PC-3 (cell line): ENCODE measurements around the gene SLC25A18. TPM values are rescaled to one million over a fixed set of nuclear protein-coding genes. Genes with fewer than 3 reads are reported as not detected.
A peak's percentile ranks its signal among the peaks of the same experiment; 100 is the strongest.

Experiments used
- ATAC-seq: fragments of 200-7000 bp; cut with Tn5 transposase; 2 replicates; pipeline ENCODE4 v1.9.1; 2020; ENCODE audit warnings: mild to moderate bottlenecking, moderate library complexity
- BruUV-seq: library from RNA; stranded (reverse); fragments of 400-500 nt; replicated peaks from 2 replicates; lab custom pipeline; 2021; lab: Mats Ljungman, UMichigan
- CTCF ChIA-PET: fragments of 300-600 bp; sonication (Branson Sonifier 250); formaldehyde crosslinking; loops from one replicate; lab custom pipeline; 2022; ENCODE audit warnings: antibody characterized with exemption; lab: Charles Lee
- POLR2A ChIA-PET: fragments of 300-600 bp; sonication (Branson Sonifier 250); formaldehyde crosslinking; loops from one replicate; lab custom pipeline; 2022; ENCODE audit warnings: antibody characterized with exemption; ENCODE audit not compliant: unreplicated experiment; lab: Charles Lee
- DNase-seq: peaks from one replicate; pipeline ENCODE4 v3.0.0-alpha.2; 2015
- H2AFZ ChIP-seq: fragments of 300-600 bp; sonication (generic); 2 replicates; pipeline ENCODE4 v1.6.0; 2016; ENCODE audit warnings: antibody characterized with exemption, low read length
- H3F3A ChIP-seq: fragments of 300-600 bp; sonication (generic); one replicate; pipeline ENCODE4 v1.6.0; 2017; ENCODE audit warnings: antibody characterized with exemption, low read length, control low read depth, mild to moderate bottlenecking; ENCODE audit not compliant: unreplicated experiment
- H3K27ac ChIP-seq: fragments of 300-600 bp; sonication (generic); 2 replicates; pipeline ENCODE4 v1.5.1; 2016; ENCODE audit warnings: mild to moderate bottlenecking, low read length
- H3K27me3 ChIP-seq: fragments of 300-600 bp; sonication (generic); 2 replicates; pipeline ENCODE4 v1.6.1; 2016; ENCODE audit warnings: low read length, mixed read lengths
- H3K36me3 ChIP-seq: fragments of 300-600 bp; sonication (generic); 2 replicates; pipeline ENCODE4 v1.6.1; 2016; ENCODE audit warnings: low read depth, mixed run types, low read length, mixed read lengths
- H3K4me1 ChIP-seq: fragments of 300-600 bp; sonication (generic); 2 replicates; pipeline ENCODE4 v1.5.1; 2016; ENCODE audit warnings: low read length; ENCODE audit not compliant: insufficient read depth
- H3K4me2 ChIP-seq: fragments of 300-600 bp; sonication (generic); 2 replicates; pipeline ENCODE4 v1.6.0; 2016; ENCODE audit warnings: low read length
- H3K4me3 ChIP-seq: fragments of 300-600 bp; sonication (generic); 2 replicates; pipeline ENCODE4 v1.5.1; 2016; ENCODE audit warnings: mild to moderate bottlenecking, low read length, mixed read lengths
- H3K79me2 ChIP-seq: fragments of 300-600 bp; sonication (generic); 2 replicates; pipeline ENCODE4 v1.6.1; 2017; ENCODE audit warnings: low read length, mixed read lengths
- H3K9ac ChIP-seq: fragments of 300-600 bp; sonication (generic); 2 replicates; pipeline ENCODE4 v1.6.0; 2016; ENCODE audit warnings: mild to moderate bottlenecking, low read length
- H3K9me2 ChIP-seq: fragments of 300-600 bp; sonication (generic); replicated peaks from 2 replicates; pipeline ENCODE4 v1.6.1; 2016; ENCODE audit warnings: mixed run types, low read length, mixed read lengths
- H3K9me3 ChIP-seq: fragments of 300-600 bp; sonication (generic); 2 replicates; pipeline ENCODE4 v1.6.1; 2016; ENCODE audit warnings: low read length, mixed read lengths
- H4K20me1 ChIP-seq: fragments of 300-600 bp; sonication (generic); 2 replicates; pipeline ENCODE4 v1.6.1; 2016; ENCODE audit warnings: low read length, mixed read lengths
- EZH2 ChIP-seq: fragments of 300-600 bp; sonication (generic); IDR thresholded peaks from one replicate; pipeline ENCODE4 v1.6.1; 2017; ENCODE audit warnings: antibody characterized with exemption, mild to moderate bottlenecking, low read length; ENCODE audit not compliant: unreplicated experiment
- EZH2phosphoT487 ChIP-seq: fragments of 300-600 bp; sonication (generic); IDR thresholded peaks from 2 replicates; pipeline ENCODE4 v1.6.1; 2018; ENCODE audit warnings: mild to moderate bottlenecking, antibody characterized with exemption, low read length, borderline replicate concordance
- intact Hi-C: fragments of 100-400 bp; cut with micrococcal nuclease; formaldehyde crosslinking; loops from 2 replicates; pipeline ENCODE4 v1.9.0; 2023
- total RNA-seq: library from RNA; depleted of rRNA; stranded (reverse); fragments of >200 nt; gene quantifications from 2 replicates; pipeline ENCODE4 v1.2.3, GENCODE V29; 2014
- TF ChIP-seq, protein P1 (sequence below): fragments of 300-600 bp; sonication (generic); conservative IDR thresholded peaks from 2 replicates; pipeline ENCODE4 v1.5.1; 2017; ENCODE audit warnings: antibody characterized with exemption, low read depth, mild to moderate bottlenecking, low read length

SLC25A18 gene
- total RNA-seq, 1 experiment from 2014 or later, result 0.22 TPM

DNA sequence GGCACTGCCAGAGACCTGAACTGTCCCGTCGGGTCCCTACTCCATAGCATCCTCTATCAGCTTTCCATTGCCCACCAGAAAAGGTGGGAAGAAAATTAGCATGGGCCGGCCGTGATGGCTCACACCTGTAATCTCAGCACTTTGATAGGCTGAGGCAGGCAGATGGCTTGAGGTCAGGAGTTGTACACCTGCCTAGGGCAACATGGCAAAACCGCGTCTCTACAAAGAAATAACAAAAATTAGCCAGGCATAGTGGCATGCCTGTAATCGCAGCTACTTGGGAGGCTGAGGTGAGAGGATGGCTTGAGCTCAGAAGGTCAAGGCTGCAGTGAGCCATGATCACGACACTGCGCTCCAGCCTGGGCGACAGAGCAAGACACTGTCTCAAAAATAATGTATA is 3.5 kb downstream of the SLC25A18 start:
- H3K9ac ChIP-seq, result no peak overlapping the region
- no peaks in the 10 kb centered on the region for H3K27me3 ChIP-seq
- no peak for ATAC-seq
- H3K9me2 ChIP-seq, result no peaks in the 10 kb centered on the region
- H2AFZ ChIP-seq, result no peak overlapping the region
- H3K79me2 ChIP-seq, result no peaks in the 10 kb centered on the region
- ChIA-PET CTCF (no interaction called here), POLR2A (no interaction called here)
- intact Hi-C loops, result no loop called here
- no TSS peak for BruUV-seq
- H3F3A ChIP-seq, result no peaks in the 10 kb centered on the region
- H3K36me3 ChIP-seq, result no peaks in the 10 kb centered on the region
- H3K4me3 ChIP-seq, result no peak overlapping the region
- no peak for DNase-seq
- H4K20me1 ChIP-seq, result no peaks in the 10 kb centered on the region
- no peaks in the 10 kb centered on the region for H3K9me3 ChIP-seq
- H3K4me2 ChIP-seq, result no peak overlapping the region
- H3K4me1 ChIP-seq, result peaks cover 9% of the 10 kb centered on the region; the same call in 1 of the 2 replicates
- H3K27ac ChIP-seq, result no peak overlapping the region
- TF ChIP-seq EZH2phosphoT487 (no peak), EZH2 (no peak)
- TF ChIP-seq, protein P1, sequence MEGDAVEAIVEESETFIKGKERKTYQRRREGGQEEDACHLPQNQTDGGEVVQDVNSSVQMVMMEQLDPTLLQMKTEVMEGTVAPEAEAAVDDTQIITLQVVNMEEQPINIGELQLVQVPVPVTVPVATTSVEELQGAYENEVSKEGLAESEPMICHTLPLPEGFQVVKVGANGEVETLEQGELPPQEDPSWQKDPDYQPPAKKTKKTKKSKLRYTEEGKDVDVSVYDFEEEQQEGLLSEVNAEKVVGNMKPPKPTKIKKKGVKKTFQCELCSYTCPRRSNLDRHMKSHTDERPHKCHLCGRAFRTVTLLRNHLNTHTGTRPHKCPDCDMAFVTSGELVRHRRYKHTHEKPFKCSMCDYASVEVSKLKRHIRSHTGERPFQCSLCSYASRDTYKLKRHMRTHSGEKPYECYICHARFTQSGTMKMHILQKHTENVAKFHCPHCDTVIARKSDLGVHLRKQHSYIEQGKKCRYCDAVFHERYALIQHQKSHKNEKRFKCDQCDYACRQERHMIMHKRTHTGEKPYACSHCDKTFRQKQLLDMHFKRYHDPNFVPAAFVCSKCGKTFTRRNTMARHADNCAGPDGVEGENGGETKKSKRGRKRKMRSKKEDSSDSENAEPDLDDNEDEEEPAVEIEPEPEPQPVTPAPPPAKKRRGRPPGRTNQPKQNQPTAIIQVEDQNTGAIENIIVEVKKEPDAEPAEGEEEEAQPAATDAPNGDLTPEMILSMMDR, result no peak

DNA sequence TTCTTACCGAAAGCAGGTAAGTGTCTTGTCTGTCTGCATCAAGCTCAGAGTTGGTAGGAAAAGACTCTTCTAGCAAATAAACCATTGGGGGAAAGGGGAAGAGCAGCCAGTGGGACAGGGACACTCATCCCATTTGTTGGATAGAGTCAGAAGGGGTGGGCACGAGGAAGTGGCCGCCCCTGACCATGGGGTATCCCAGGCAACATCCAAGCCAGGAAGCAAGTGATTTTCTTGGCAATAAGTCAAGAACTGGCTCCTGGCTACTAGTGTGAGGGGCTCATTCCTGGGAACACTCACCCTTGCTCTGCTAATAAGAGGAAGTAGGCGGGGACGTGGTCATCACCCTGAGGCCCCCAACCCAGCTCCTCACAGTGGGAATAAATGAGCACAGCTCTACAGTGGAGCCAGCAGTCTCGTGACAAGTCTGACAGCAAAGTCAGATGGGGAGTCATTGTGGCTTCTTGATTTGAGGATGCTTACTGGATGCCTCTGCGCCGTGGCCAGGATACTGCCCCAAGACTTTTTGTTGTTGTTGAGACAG is 6.7 kb downstream of the SLC25A18 start:
- peak overlapping the region; percentile 63 for H3K4me3 ChIP-seq

More for the DNA sequence above, 6.7 kb downstream of the SLC25A18 start:
- DNase-seq (peak; percentile 17), ATAC-seq (peak; percentile 28; the same call in 1 of the 2 replicates)
- H4K20me1 ChIP-seq, result no peaks in the 10 kb centered on the region
- peaks cover 9% of the 10 kb centered on the region; the same call in 1 of the 2 replicates for H3K4me1 ChIP-seq
- H3K27ac ChIP-seq, result peak overlapping the region; percentile 51
- H2AFZ ChIP-seq, result peak overlapping the region; percentile 76
- no peaks in the 10 kb centered on the region for H3K9me2 ChIP-seq
- H3K36me3 ChIP-seq, result no peaks in the 10 kb centered on the region
- CTCF ChIA-PET, result no interaction called here
- no peaks in the 10 kb centered on the region for H3K9me3 ChIP-seq
- no peaks in the 10 kb centered on the region for H3F3A ChIP-seq
- H3K9ac ChIP-seq, result peak overlapping the region; percentile 39
- TF ChIP-seq EZH2phosphoT487, result no peak
- no peak for TF ChIP-seq EZH2
- TF ChIP-seq, protein P1, result no peak
- H3K79me2 ChIP-seq, result no peaks in the 10 kb centered on the region
- H3K27me3 ChIP-seq, result no peaks in the 10 kb centered on the region
- POLR2A ChIA-PET, result no interaction called here
- intact Hi-C loops, result no loop called here
- no TSS peak for BruUV-seq
- H3K4me2 ChIP-seq, result peak overlapping the region; percentile 79
